ENCODE measurements around the gene MLN.

MLN gene

GRCh38 chr6:33752646-33753015 lies 51.2 kb downstream of the MLN start:
- no peak for DNase-seq (ENCODE audit: low read depth, low spot score)

- no peak for DNase-seq (ENCODE audit: low read depth, low spot score)
Measured at GRCh38 chr6:33751771-33752645, 51.8 kb downstream of the MLN start.

GRCh38 chr6:33750244-33750991 lies 53.4 kb downstream of the MLN start:
- DNase-seq (ENCODE audit: low read depth, low spot score) = no peak

GRCh38 chr6:33749401-33749800 lies 54.4 kb downstream of the MLN start:
- no peak for DNase-seq (ENCODE audit: low read depth, low spot score)

GRCh38 chr6:33748841-33749240 lies 55.0 kb downstream of the MLN start:
- DNase-seq (ENCODE audit: low read depth, low spot score) = no peak

- DNase-seq (ENCODE audit: low read depth, low spot score) = no peak
Measured at GRCh38 chr6:33747823-33748222, 56.0 kb downstream of the MLN start.

GRCh38 chr6:33746651-33747100 lies 57.1 kb downstream of the MLN start, which contains the start of gene IP6K3:
TSS of gene IP6K3 (minus strand) at chr6:33746905. CDS start at chr6:33735476, 11,429 bp downstream.
- DNase-seq (ENCODE audit: low read depth, low spot score) = no peak

- DNase-seq (ENCODE audit: low read depth, low spot score) = no peak
Measured at GRCh38 chr6:33746036-33746600, 57.7 kb downstream of the MLN start.

GRCh38 chr6:33745548-33745947 lies 58.3 kb downstream of the MLN start:
- no peak for DNase-seq (ENCODE audit: low read depth, low spot score)

- no peak for DNase-seq (ENCODE audit: low read depth, low spot score)
Measured at GRCh38 chr6:33744895-33745546, 58.8 kb downstream of the MLN start.

Measured in activated naive CD8-positive, alpha-beta T cell treated with anti-CD3 and anti-CD28 coated beads, Interleukin-2, amount 50 U/mL, for 16 hours (primary cell).